Measurements from ENCODE around the gene MBOAT2. TPM values are rescaled to one million over a fixed set of nuclear protein-coding genes. Genes with fewer than 3 reads are reported as not detected.

The MBOAT2 gene
- total RNA-seq, 3 donors from 2014 or later (not counting 1 experiment from before 2014, with no cell fraction given), result 2.9 to 18.4 (median 4.2) TPM

DNA sequence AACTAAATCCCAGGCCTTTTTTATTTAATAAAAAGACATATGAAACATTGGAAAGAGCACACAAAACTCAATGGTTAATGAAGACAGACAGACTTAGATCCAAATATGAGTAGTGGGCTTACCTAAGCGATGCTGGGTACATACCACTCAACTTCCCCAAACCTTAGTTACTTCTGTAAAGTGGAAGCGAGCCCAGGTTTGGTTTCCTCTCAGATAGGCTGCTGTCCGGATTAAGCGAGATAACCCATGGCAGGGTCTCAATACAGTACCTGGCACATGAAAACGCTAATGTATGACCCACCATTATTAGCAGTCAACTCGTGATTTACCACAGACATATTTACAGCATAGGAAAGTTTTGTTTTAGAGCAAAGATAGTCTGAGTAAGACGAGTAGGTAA lies 21.6 kb downstream of the MBOAT2 start:
- WGBS (ENCODE audit: insufficient coverage), result 80% methylated on average over 4 of the region's 7 CpGs

DNA sequence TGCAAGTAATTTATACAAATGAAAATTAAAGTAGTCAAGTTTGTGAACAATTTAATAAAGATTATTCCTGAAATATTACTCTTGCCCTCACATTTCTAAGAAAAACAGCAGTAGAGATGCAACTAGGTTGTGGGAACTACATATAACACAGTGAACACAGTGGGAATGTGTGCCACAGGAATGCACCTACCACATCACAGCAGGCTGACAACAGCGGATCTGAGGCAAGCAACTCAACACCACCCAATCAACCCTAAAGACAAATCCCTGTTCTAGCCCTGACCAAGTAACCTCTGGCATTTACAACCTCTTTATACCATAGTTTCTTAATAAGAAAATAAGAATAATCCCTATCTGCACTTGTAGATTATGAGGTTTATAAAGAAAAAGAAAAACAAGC lies 23.4 kb downstream of the MBOAT2 start:
- Histone ChIP-seq H3K36me3 (ENCODE audit: control insufficient read depth, insufficient read depth, low read length) (no peaks in the 10 kb centered on the region), H3K27ac (ENCODE audit: low read length) (no peak overlapping the region), H3K27me3 (ENCODE audit: control insufficient read depth, insufficient read depth, low read length) (no peaks in the 10 kb centered on the region), H3K4me3 (ENCODE audit: low read length) (no peak overlapping the region), H3K9me3 (ENCODE audit: control insufficient read depth, insufficient read depth, low read length) (no peaks in the 10 kb centered on the region), H3K4me1 (ENCODE audit: control insufficient read depth, insufficient read depth, low read length) (no peaks in the 10 kb centered on the region)
- TF ChIP-seq, protein P1, sequence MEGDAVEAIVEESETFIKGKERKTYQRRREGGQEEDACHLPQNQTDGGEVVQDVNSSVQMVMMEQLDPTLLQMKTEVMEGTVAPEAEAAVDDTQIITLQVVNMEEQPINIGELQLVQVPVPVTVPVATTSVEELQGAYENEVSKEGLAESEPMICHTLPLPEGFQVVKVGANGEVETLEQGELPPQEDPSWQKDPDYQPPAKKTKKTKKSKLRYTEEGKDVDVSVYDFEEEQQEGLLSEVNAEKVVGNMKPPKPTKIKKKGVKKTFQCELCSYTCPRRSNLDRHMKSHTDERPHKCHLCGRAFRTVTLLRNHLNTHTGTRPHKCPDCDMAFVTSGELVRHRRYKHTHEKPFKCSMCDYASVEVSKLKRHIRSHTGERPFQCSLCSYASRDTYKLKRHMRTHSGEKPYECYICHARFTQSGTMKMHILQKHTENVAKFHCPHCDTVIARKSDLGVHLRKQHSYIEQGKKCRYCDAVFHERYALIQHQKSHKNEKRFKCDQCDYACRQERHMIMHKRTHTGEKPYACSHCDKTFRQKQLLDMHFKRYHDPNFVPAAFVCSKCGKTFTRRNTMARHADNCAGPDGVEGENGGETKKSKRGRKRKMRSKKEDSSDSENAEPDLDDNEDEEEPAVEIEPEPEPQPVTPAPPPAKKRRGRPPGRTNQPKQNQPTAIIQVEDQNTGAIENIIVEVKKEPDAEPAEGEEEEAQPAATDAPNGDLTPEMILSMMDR (IDR thresholded peaks at IDR 0.05), result no peak
- WGBS (ENCODE audit: insufficient coverage), result 91% methylated on average over 1 of the region's 1 CpG
- Mint-ChIP-seq H3K27ac (no peak overlapping the region), H3K4me3 (no peak overlapping the region), H3K9me3 (no peaks in the 10 kb centered on the region), H3K4me1 (no peaks in the 10 kb centered on the region), H3K36me3 (no peaks in the 10 kb centered on the region), H3K27me3 (ENCODE audit: low read depth in 2 of 2) (peaks cover 0 to 3% of the 10 kb centered on the region in 2 donors)
- intact Hi-C loops (cut with micrococcal nuclease), result no loop called here
- DNase-seq (no peak), ATAC-seq (no peak)

More for the DNA sequence above, 21.6 kb downstream of the MBOAT2 start:
- Mint-ChIP-seq H3K4me1 (peaks cover 0 to 6% of the 10 kb centered on the region in 2 donors), H3K4me3 (no peak overlapping the region), H3K36me3 (no peaks in the 10 kb centered on the region), H3K27ac (no peak overlapping the region), H3K27me3 (ENCODE audit: low read depth in 2 of 2) (peaks cover 0 to 3% of the 10 kb centered on the region in 2 donors), H3K9me3 (no peaks in the 10 kb centered on the region)
- intact Hi-C loops (cut with micrococcal nuclease), result no loop called here
- ATAC-seq, result no peak
- H3K4me1 ChIP-seq (ENCODE audit: control insufficient read depth, insufficient read depth, low read length), result no peaks in the 10 kb centered on the region
- H3K27me3 ChIP-seq (ENCODE audit: control insufficient read depth, insufficient read depth, low read length), result no peaks in the 10 kb centered on the region
- H3K9me3 ChIP-seq (ENCODE audit: control insufficient read depth, insufficient read depth, low read length), result no peaks in the 10 kb centered on the region
- DNase-seq, result no peak
- no peaks in the 10 kb centered on the region for H3K36me3 ChIP-seq (ENCODE audit: control insufficient read depth, insufficient read depth, low read length)
- H3K4me3 ChIP-seq (ENCODE audit: low read length), result no peak overlapping the region
- TF ChIP-seq, protein P1 (IDR thresholded peaks at IDR 0.05), result no peak
- H3K27ac ChIP-seq (ENCODE audit: low read length), result no peak overlapping the region

DNA sequence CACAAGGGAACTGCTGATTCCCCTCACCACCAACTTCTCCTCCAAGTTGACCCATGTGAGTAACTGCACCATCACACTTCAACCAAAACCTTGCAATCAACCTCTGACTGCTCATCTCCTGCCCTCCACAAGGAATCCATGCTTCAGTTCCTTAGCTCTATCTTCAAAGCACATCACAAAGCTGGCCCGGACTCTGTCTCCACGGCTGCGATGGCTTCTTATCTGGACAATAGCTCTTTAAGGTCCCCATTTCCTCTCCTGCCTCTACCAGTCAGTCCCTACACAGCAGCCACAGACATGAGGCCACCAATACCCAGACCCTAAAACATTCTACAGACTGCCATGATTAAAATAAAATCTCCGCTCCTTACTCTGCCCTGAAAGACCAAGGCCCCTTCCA lies 25.7 kb downstream of the MBOAT2 start:
- Histone ChIP-seq H3K27ac (ENCODE audit: low read length) (no peak overlapping the region), H3K4me3 (ENCODE audit: low read length) (no peak overlapping the region), H3K9me3 (ENCODE audit: control insufficient read depth, insufficient read depth, low read length) (no peaks in the 10 kb centered on the region), H3K36me3 (ENCODE audit: control insufficient read depth, insufficient read depth, low read length) (no peaks in the 10 kb centered on the region), H3K4me1 (ENCODE audit: control insufficient read depth, insufficient read depth, low read length) (no peaks in the 10 kb centered on the region), H3K27me3 (ENCODE audit: control insufficient read depth, insufficient read depth, low read length) (no peaks in the 10 kb centered on the region)
- no peaks in the 10 kb centered on the region for H3K27me3 Mint-ChIP-seq (ENCODE audit: low read depth in 2 of 2)
- no peak overlapping the region for H3K27ac Mint-ChIP-seq
- no peaks in the 10 kb centered on the region for H3K9me3 Mint-ChIP-seq
- DNase-seq (no peak), ATAC-seq (no peak)
- H3K36me3 Mint-ChIP-seq, result no peaks in the 10 kb centered on the region
- intact Hi-C loops (cut with micrococcal nuclease), result no loop called here
- 97% methylated on average over 4 of the region's 4 CpGs for WGBS (ENCODE audit: insufficient coverage)
- H3K4me1 Mint-ChIP-seq, result no peaks in the 10 kb centered on the region
- TF ChIP-seq, protein P1 (IDR thresholded peaks at IDR 0.05), result no peak
- no peak overlapping the region for H3K4me3 Mint-ChIP-seq
